HUES64 (cell line): ENCODE data around the gene RSF1.

Experiments used
- H3K27ac ChIP-seq: 2 replicates; pipeline ENCODE4 v1.7.0; 2013; ENCODE audit warnings: low read depth, low read length, inconsistent platforms
- H3K27me3 ChIP-seq: 2 replicates; pipeline ENCODE4 v1.6.1; 2013; ENCODE audit warnings: mild to moderate bottlenecking, low read length; ENCODE audit not compliant: insufficient read depth
- H3K36me3 ChIP-seq: 2 replicates; pipeline ENCODE4 v1.6.1; 2013; ENCODE audit warnings: mild to moderate bottlenecking, low read length; ENCODE audit not compliant: insufficient read depth
- H3K4me1 ChIP-seq: 2 replicates; pipeline ENCODE4 v1.6.1; 2013; ENCODE audit warnings: mild to moderate bottlenecking, low read length, moderate library complexity; ENCODE audit not compliant: insufficient read depth
- H3K4me3 ChIP-seq: 2 replicates; pipeline ENCODE4 v1.5.1; 2013; ENCODE audit warnings: mild to moderate bottlenecking, low read length, moderate library complexity
- H3K9ac ChIP-seq: 2 replicates; pipeline ENCODE4 v1.6.1; 2013; ENCODE audit warnings: mild to moderate bottlenecking, low read depth, low read length
- H3K9me3 ChIP-seq: 2 replicates; pipeline ENCODE4 v1.6.1; 2013; ENCODE audit warnings: low read depth, low read length; ENCODE audit not compliant: insufficient read depth
- WGBS: fragments of 150-250, 120-280 bp; methylation state at CpG from one replicate; pipeline ENCODE4 v1.1.7; 2013; ENCODE audit warnings: missing lambda C conversion rate; 5-methylcytosine and 5-hydroxymethylcytosine counted together

Gene RSF1

DNA sequence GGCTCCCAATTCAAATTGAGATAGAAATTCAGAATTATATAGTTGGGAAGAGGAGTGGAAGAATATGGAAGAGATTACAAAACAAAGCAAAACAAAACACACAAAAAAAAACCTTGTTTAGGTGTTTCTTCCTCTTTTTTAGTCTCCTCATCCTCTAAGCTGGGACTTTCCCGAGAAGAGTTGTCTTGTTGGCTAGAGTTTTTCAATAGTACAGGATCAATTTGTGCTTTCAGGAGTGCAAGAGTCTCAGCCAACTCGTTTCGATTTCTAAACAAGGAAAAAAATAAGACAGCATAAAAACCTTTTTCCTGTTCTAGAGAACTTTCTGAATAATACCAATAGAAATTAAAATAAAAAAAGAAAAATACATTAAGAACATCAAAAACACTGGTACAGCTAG is 95.1 kb downstream of the RSF1 start:
- WGBS: 90% methylated on average over 3 of the region's 3 CpGs
- Histone ChIP-seq H3K9me3 (peaks cover 1% of the 10 kb centered on the region; the same call in 1 of the 2 replicates), H3K36me3 (peaks cover 52% of the 10 kb centered on the region), H3K27me3 (no peaks in the 10 kb centered on the region), H3K4me3 (no peak overlapping the region), H3K27ac (no peak overlapping the region), H3K9ac (no peak overlapping the region), H3K4me1 (peaks cover 5% of the 10 kb centered on the region; the same call in 1 of the 2 replicates)

DNA sequence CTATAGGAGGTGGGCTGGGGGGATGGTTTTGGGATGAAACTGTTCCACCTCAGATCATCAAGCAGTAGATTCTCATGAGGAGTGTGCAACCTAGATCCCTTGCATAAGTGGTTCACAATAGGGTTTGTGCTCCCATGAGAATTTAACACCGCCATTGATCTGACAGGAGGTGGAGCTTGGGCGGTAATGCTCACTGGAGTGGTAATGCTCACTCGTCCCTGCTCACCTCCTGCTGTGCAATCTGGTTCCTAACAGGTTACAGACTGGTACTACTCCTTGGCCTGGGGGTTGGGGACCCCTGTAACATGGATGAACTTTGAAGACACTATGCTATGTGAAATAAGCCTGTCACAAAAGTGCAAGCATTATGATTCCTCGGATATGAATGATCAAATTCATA is 95.9 kb downstream of the RSF1 start:
- no peak overlapping the region for H3K9ac ChIP-seq
- H3K27me3 ChIP-seq: no peaks in the 10 kb centered on the region
- no peaks in the 10 kb centered on the region for H3K9me3 ChIP-seq
- H3K4me3 ChIP-seq: no peak overlapping the region
- peaks cover 5% of the 10 kb centered on the region; the same call in 1 of the 2 replicates for H3K4me1 ChIP-seq
- peaks cover 60% of the 10 kb centered on the region for H3K36me3 ChIP-seq
- WGBS: 82% methylated on average over 4 of the region's 4 CpGs
- H3K27ac ChIP-seq: no peak overlapping the region

DNA sequence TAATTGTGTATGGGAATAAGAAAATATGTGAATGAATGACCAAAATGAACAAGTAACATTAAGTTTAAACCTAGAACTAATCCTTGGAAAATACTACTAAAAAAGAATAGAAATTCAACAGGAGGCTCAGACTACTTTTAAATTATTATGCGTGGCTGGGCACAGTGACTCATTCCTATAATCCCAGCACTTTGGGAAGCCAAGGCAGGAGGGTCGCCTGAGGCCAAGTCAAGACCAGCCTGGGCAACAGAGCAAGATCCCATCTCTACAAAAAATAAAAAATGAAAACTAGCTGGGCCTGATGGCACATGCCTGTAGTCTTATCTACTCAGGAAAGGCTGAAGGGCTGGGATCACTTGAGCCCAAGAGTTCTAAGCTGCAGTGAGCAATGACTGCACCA is 97.5 kb downstream of the RSF1 start:
- WGBS: 97% methylated on average over 2 of the region's 2 CpGs
- Histone ChIP-seq H3K4me1 (peaks cover 5% of the 10 kb centered on the region; the same call in 1 of the 2 replicates), H3K27me3 (no peaks in the 10 kb centered on the region), H3K4me3 (no peak overlapping the region), H3K9me3 (no peaks in the 10 kb centered on the region), H3K9ac (no peak overlapping the region), H3K36me3 (peaks cover 71% of the 10 kb centered on the region), H3K27ac (no peak overlapping the region)

DNA sequence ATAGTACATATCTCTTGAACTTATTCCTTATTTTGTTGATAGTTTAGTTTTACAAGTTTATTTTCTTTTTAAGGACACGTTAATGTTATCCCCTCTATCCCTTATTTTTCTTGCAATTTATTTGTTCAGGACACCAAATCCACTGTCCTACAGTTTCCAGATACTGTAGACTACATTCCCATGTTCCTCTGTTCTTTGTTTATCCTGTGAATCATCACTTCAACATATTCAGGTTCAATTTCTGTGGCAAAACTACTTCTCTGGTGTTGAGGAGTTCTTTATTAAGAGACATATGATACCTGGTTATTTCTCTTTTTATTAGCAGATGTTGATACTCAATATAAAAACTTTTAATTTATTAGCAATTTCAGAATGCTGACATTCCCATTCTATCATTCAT is 110.2 kb downstream of the RSF1 start:
- Histone ChIP-seq H3K4me3 (no peak overlapping the region), H3K36me3 (peaks cover 4% of the 10 kb centered on the region; the same call in 1 of the 2 replicates), H3K9me3 (no peaks in the 10 kb centered on the region), H3K4me1 (no peaks in the 10 kb centered on the region), H3K27ac (no peak overlapping the region), H3K9ac (no peak overlapping the region), H3K27me3 (no peaks in the 10 kb centered on the region)
- 97% methylated on average over 1 of the region's 1 CpG for WGBS

DNA sequence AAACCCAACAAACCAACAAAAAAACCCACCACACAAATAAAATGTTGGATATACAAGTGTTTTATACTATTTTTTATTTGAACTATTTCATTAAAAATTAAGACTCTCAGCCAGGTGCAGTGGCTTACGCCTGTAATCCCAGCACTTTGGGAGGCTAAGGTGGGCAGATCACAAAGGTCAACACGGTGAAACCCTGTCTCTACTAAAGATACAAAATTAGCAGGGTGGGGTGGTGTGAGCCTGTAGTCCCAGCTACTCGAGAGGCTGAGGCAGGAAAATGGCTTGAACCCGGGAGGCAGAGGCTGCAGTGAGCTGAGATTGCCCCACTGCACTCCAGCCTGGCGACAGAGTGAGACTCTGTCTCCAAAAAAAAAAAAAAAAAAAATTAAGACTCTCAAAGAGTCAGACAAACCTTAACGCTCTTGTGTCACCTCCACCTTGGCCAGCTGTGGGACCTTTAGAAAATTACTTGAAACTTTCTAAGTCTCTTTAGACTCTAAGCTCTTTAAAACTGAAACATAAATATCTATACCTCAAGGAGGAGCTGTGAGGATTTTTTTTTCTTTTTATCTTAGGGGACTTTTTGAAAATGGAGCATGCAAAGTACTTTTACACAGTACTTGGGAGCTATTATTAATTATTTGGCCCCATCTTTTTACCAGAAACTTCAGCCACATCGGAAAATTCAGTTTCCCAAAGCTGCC is 114.5 kb downstream of the RSF1 start:
- Histone ChIP-seq H3K4me1 (no peaks in the 10 kb centered on the region), H3K27me3 (no peaks in the 10 kb centered on the region), H3K9me3 (no peaks in the 10 kb centered on the region), H3K4me3 (no peak overlapping the region), H3K27ac (no peak overlapping the region), H3K9ac (no peak overlapping the region), H3K36me3 (peaks cover 28% of the 10 kb centered on the region)
- WGBS: 82% methylated on average over 7 of the region's 7 CpGs

DNA sequence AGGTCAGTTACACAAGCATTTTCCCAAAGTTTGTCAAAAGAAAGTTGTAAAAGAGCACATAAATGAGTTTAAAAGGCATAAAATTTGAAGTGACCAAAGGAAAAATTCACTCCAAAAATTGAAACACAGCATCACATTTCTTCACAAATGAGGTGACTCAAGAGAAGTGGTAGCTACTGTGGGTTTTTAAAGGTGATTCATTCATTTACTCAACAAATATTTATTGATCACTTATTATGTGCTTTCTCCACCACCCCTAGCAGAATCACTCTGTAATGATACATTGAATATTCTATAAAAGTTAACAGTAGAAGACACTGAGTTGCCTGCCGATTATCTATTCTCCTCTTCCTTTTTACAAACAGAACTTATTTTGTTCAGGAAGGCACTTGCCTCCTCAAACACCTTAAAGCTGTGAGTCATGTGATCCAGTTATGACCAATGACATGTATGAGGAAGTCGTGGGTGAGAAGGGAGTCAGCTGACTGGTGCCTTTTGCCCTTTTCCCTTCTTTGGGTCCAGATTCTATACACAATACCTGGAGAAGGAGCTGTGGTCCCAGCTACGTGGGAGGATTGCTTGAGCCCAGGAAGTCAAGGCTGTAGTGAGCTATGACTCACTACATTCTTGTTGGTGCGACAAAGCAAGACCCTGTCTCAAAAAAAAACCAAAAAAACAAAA is 115.2 kb downstream of the RSF1 start:
- no peak overlapping the region for H3K27ac ChIP-seq
- no peaks in the 10 kb centered on the region for H3K27me3 ChIP-seq
- H3K36me3 ChIP-seq: peaks cover 30% of the 10 kb centered on the region
- H3K9ac ChIP-seq: no peak overlapping the region
- H3K9me3 ChIP-seq: no peaks in the 10 kb centered on the region
- H3K4me1 ChIP-seq: no peaks in the 10 kb centered on the region
- 92% methylated on average over 4 of the region's 4 CpGs for WGBS
- H3K4me3 ChIP-seq: no peak overlapping the region

DNA sequence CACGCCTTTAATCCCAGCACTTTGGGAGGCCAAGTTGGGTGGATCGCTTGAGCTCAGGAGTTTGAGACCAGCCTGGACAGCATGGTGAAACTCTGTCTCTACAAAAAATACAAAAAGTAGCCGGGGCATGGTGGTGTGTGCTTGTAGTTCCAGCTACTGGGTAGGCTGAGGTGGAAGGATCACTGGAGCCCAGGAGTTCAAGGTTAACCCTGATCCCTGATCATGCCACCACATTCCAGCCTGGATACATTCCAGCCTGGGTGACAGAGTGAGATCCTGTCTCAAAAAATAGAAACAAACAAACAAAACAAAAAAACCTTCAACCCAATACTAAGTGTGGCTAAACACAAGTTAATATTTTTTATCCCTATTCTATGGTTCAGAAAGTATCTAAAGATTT is 116.5 kb downstream of the RSF1 start:
- Histone ChIP-seq H3K36me3 (peaks cover 38% of the 10 kb centered on the region), H3K27ac (no peak overlapping the region), H3K4me3 (no peak overlapping the region), H3K9me3 (no peaks in the 10 kb centered on the region), H3K27me3 (no peaks in the 10 kb centered on the region), H3K4me1 (no peaks in the 10 kb centered on the region), H3K9ac (no peak overlapping the region)
- WGBS: 95% methylated on average over 3 of the region's 3 CpGs

DNA sequence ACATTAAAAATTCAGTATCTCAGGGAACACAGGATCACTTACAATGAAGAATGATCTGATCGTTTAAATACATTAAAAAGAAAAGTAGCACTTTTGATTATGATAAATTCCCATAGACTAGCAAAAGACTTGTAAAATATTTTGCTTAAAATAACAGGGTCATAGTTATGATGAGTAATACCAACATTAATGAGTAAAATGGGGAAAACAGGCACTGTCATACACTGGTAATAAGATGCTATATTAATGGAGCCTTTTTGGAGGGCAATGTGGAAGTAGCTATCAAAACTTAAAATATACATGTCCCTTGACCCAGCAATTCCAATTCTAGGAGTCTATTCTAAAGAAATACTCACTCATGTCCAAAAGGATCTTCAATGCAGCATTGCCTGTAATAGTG is 121.1 kb downstream of the RSF1 start:
- Histone ChIP-seq H3K27ac (no peak overlapping the region), H3K9ac (no peak overlapping the region), H3K4me1 (no peaks in the 10 kb centered on the region), H3K27me3 (no peaks in the 10 kb centered on the region), H3K36me3 (peaks cover 78% of the 10 kb centered on the region), H3K4me3 (no peak overlapping the region), H3K9me3 (no peaks in the 10 kb centered on the region)
- no CpG with 5 or more reads among the region's 1 CpG for WGBS

DNA sequence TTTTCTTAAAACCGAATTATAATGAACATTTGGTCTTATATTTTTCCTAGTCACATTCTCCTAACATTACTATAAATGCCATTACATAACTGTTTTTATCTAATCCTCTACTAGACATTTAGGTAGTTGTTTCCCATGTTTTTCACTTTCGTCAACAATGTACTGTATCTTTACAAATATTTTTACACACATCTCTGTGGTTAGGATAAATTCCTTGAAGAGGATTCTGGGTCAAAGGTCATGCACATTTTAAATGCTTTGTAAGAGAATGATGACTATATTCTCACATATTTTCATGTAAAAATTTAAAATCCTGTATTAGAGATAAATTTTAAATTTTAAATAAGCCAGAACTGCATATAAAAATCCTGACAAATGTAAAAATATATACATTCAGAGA is 121.6 kb downstream of the RSF1 start:
- no peaks in the 10 kb centered on the region for H3K4me1 ChIP-seq
- H3K27ac ChIP-seq: no peak overlapping the region
- H3K9me3 ChIP-seq: no peaks in the 10 kb centered on the region
- 100% methylated on average over 1 of the region's 2 CpGs for WGBS
- peaks cover 78% of the 10 kb centered on the region for H3K36me3 ChIP-seq
- no peak overlapping the region for H3K9ac ChIP-seq
- no peak overlapping the region for H3K4me3 ChIP-seq
- no peaks in the 10 kb centered on the region for H3K27me3 ChIP-seq

DNA sequence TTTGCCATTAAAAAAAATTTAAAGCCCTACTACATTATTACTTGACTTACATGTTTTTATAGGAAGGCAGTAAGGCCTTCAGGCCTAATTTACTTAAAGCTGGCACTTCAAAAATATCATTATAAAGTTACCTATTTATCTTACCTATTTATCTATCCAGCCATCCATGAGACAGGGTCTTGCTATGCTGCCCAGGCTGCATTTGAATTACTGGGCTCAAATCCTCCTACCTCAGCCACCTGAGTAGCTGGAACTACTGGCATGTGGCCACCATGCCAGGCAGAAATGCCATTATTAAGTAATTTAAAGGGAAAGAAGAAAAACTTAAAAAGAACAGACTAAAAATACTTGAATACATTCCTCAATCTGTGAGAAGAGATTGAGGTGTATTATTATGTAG is 122.7 kb downstream of the RSF1 start:
- H3K4me1 ChIP-seq: no peaks in the 10 kb centered on the region

DNA sequence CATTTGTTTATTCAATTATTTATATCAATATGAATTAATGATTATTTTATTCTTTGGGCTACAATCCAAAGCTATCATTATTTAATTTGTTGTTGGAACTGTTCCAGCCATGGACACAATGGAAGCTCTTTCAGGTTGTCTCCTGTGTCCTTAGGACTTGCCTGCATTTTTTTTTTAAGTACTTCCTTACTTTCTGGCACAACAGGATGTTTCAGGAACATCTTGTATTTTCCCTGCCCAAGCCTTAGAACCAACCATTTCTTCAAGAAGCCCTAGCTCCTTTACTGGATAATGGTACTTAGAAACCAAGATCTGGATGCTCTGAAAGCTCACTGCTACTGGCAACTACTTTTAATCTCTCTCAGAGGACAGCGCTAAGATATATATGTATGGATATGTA is 125.1 kb downstream of the RSF1 start:
- no CpG with 5 or more reads among the region's 1 CpG for WGBS

More for the DNA sequence above, 122.7 kb downstream of the RSF1 start:
- no peak overlapping the region for H3K4me3 ChIP-seq
- H3K9ac ChIP-seq: no peak overlapping the region
- H3K27me3 ChIP-seq: no peaks in the 10 kb centered on the region
- peaks cover 80% of the 10 kb centered on the region for H3K36me3 ChIP-seq
- no peak overlapping the region for H3K27ac ChIP-seq
- H3K9me3 ChIP-seq: no peaks in the 10 kb centered on the region

More for the DNA sequence above, 125.1 kb downstream of the RSF1 start:
- Histone ChIP-seq H3K27me3 (no peaks in the 10 kb centered on the region), H3K4me3 (no peak overlapping the region), H3K9me3 (no peaks in the 10 kb centered on the region), H3K9ac (no peak overlapping the region), H3K4me1 (no peaks in the 10 kb centered on the region), H3K36me3 (peaks cover 87% of the 10 kb centered on the region), H3K27ac (no peak overlapping the region)
